HG03342 (cell line): Measurements from ENCODE around the gene IGF1R.

ENCODE experiments used
- ATAC-seq: cut with Tn5 transposase; IDR thresholded peaks from one replicate; pipeline ENCODE4 v1.9.1; 2021; ENCODE audit warnings: mild to moderate bottlenecking, moderate library complexity; ENCODE audit not compliant: unreplicated experiment

IGF1R gene

DNA sequence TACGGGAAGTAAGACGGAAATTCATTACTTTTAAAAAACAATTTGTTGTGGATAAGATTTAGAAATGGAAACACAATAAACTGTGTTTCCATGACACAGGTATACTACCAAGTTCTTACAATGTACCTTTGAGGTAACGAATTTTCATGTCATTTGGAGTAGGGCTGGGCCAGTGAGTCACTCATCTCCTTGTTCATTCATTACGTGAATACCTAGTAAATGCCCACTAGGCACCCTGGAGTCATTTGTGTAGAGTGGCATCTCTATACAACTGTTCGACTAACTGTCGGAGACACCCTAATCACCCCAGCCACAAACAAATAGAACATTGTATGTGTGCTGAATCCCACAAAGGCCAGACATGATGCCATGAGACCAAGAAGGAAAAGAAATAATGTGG, 94.8 kb downstream of the IGF1R start:
- ATAC-seq = no peak

- ATAC-seq = no peak
These were observed 96.2 kb downstream of the IGF1R start for GRCh38 chr15:98744506-98744905.

DNA sequence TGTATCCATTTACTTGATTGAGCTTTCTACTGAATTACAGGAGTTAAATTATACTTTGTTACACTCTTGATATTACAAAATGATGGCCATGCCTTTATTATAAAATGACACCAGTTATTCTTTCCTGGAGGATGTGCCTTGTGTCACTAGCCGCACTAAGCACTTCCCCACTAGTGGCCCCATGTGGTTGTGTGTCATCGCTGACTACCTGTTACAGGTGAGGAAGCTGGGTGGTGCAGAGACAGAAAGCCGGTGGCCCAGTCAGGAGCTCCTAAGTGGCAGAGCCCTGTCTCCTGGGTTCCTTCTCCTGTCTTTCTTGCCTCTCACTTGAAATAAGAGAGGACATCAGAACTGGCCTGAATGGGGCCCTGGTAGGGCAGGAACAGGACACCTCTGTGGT, 96.8 kb downstream of the IGF1R start:
- ATAC-seq = no peak

DNA sequence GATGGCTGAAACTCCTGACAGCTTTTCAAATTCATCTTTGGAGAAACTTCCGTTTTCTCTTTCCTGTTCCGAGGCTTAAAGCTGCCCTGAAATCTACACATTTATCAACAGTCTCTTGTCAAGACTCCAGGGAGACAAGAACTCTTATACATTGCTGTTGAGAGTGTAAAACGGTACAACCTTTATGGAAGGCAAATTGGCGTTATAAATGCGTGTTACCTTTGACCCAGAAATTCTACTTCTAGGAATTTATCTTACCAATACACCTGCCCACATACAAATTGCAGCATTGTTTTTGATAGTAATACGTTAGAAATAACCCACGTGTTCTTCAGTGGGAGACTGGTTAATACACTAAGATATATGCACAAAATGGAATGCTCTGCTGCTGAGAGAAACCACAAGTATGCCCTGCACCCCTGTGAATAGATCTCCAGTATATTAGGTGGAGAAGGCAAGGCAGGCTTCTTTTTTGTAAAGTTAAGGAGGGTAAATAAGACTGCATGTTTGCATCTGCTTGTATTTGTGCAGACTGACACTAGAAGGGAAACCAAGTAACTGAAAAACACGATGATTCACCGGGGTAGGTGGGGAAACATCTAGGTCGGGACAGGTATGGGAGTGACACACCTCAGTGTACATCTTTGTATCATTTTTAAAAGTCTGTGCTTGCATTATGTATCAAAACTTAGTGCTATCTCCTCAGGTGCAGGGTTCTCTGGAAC, 97.5 kb downstream of the IGF1R start:
- ATAC-seq = no peak

GRCh38 chr15:98746375-98747155, 98.2 kb downstream of the IGF1R start:
- ATAC-seq = no peak

- ATAC-seq = no peak
These were observed 103.4 kb downstream of the IGF1R start for GRCh38 chr15:98751767-98752166.

GRCh38 chr15:98753726-98754656, 105.7 kb downstream of the IGF1R start:
- ATAC-seq = no peak

GRCh38 chr15:98754657-98755022, 106.3 kb downstream of the IGF1R start:
- ATAC-seq = no peak

DNA sequence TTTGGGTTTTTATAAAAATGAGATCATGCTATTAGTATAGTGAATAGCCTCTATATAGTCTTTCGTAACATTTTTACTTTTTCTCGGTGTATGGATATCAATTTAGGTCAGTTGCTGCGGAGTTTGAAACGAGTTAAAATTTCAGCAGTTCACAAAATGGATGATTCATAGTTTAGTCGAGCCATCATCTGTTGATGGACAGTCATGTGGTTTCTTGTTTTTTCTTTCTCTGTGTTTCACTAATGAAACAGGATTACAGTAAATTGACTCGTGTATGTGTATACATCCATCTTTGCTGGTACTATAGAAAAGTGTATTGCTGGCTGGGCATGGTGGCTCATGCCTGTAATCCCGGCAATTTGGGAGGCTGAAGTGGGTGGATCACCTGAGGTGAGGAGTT, 106.8 kb downstream of the IGF1R start:
- no peak for ATAC-seq

GRCh38 chr15:98755781-98756180, 107.4 kb downstream of the IGF1R start:
- no peak for ATAC-seq

DNA sequence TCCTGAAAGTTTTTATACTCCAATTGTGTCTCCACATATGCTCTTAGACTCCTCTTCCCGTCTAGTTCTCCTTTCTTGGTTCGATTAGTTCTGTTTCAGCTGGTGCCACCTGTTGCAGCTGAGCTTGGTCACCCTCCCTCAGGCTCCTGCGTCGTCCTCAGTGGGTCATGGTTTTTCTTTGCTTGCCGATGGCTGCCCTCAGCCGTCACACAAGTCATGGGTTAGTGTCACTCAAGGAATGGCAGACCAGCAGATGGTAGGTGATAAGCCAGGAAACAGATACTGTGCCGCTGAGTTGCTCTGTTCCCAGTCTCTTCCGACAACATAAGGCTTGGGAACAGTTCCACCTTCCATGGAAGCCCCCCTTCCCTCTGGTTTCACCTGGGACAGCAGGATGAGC, 109.9 kb downstream of the IGF1R start:
- no peak for ATAC-seq

DNA sequence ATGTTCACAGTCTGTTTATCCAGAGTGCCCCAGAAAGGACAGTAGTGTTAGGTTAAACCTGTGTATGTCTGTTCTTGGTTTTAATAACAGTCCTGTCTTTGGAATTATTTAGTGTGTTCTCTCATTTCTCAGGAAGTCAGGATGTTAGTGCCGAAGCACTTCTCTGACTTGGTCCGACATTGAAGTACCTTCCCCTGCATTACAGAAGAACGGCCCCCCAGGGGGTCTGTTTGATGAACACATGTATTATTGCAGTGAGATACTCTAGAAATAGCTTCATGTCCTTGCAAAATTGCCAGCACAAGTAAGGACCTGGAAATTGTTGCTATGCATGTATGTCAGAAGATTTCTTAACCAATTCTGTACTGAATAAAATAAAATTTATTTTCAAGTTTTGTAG, 110.9 kb downstream of the IGF1R start:
- ATAC-seq = no peak

GRCh38 chr15:98760112-98760826, 111.9 kb downstream of the IGF1R start:
- ATAC-seq = no peak

- ATAC-seq = no peak
These were observed 112.6 kb downstream of the IGF1R start for GRCh38 chr15:98760975-98761374.

GRCh38 chr15:98763179-98763578, 114.8 kb downstream of the IGF1R start:
- ATAC-seq = no peak

DNA sequence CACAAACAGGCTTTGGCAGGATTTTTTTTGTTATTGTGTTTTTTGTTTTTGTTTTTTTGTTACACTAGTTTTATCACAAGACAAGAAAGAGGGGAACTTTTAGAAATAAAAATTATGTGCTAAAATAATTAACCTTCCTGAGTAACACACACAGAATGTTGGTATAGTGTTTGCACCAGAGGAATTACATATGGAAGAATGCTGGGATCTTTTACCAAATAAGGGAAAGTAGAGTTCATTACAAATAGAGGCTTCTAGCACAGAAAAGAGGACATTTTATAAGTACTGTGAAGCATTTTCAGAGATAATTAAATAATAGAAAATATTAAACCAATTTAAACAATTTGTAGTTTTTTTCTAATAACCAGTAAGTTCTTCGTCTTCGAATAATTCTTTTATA, 116.0 kb downstream of the IGF1R start:
- ATAC-seq = no peak

DNA sequence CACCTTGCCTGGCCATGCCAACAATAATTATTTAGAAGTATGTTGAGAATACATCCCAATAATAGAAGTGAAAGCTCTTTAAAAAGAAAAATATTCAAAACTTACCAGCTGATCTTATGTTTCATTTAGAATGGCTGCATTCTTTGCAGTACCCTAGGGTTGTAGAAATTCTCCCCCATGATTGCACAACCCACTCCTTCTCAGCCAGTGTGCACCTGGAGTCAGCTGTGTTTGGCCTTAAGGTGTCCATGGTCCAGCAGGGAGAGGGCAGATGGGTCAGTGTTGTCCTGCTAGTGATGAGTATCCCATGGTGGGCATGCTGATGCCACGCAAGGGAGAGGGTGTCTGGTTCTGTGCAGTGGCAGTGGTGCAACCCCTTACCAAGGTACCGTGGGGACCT, 117.3 kb downstream of the IGF1R start:
- no peak for ATAC-seq

DNA sequence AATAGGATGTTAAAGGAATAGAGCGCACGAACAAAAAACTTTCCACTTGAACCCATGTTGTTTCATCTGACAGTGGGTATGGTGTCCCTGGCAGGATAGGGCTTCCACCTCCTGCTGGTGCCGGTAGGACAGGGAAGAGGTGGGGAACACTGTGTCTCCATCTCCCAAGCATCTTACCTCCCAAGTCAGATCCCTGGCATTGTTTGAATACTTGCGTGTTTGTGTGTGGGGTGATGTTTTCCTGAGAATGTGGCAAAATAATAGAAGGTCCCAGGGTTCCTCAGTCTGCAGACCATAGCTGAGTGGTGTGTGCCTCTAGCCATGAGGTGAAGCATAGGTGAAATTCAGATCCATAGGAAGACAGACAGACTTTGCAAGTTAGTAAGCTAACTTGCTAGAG, 119.4 kb downstream of the IGF1R start:
- no peak for ATAC-seq

DNA sequence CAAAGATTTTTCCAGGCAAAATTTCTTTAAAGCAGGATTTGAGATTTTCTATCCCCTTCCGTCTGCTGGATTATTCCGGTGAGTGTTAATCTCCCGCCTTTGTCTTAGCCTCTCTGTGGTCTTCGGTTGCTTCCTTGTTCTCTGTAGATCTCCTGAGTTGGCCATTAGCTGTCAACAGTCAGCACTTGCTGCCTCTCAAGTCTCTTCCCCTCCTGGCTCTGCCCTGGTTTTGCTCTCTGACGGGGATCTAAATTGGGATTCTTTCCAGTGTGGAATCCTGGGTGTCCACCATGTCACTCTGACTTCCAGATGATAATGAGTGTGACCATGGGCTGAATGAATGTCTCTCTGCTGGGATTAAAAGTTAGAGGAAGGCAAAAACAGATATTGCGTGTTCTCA, 121.5 kb downstream of the IGF1R start:
- no peak for ATAC-seq

DNA sequence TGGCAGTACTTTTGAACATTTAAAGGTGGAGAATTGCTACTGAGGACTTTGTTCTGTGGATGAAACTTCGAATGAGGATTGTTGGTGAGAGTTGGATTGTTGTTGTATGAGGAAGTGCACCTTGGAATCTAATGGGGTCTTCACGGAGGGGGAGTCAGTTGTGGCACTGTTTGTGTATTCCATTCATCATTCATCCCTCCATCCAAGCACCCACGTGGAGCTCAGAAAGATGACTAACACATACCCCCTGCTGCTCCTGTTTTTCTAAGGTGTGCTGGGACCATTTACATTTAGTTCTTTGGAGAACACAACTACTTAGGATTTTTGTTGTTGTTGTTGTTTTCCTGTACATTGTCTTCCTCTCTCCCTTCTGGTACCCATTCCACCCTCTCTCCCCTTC, 122.6 kb downstream of the IGF1R start:
- ATAC-seq = no peak

- ATAC-seq = no peak
These were observed 123.2 kb downstream of the IGF1R start for GRCh38 chr15:98771541-98771940.
